ENCODE measurements around the gene GYPA.

DNA sequence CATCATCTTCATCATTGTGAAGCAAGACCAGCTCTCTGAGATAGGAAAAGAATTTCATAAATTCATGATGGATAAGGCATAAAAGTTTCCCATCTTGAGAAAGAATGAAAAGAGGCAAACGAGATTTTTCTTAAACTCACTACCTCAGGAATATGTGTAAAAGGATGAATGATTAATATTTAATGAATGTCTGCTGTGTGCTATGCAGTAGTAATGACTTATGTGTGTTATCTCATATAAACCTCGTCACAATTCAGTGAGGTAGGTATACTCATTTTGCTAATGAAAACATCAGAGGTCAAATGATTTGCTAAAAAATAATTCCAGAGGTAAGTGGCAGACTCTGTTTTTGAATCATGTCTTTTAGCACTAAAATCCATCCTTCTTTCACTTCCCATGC is 42.6 kb upstream of the GYPA start:
- TF ChIP-seq SUZ12 (IDR thresholded peaks at IDR 0.05) (no peak), HDGF (IDR thresholded peaks at IDR 0.05; ENCODE audit: borderline replicate concordance) (no peak), FOXM1 (IDR thresholded peaks at IDR 0.05; ENCODE audit: borderline replicate concordance) (no peak), BHLHE40 (IDR thresholded peaks at IDR 0.05; ENCODE audit: borderline replicate concordance) (no peak), ELF4 (IDR thresholded peaks at IDR 0.05) (no peak), LEF1 (IDR thresholded peaks at IDR 0.05; ENCODE audit: borderline replicate concordance) (no peak), FOXK2 (IDR thresholded peaks at IDR 0.05) (no peak), ZNF384 (IDR thresholded peaks at IDR 0.05) (no peak), NFRKB (IDR thresholded peaks at IDR 0.05) (no peak)

All from HEK293T (cell line).